ENCODE measurements around the gene LAMTOR4. TPM values are rescaled to one million over a fixed set of nuclear protein-coding genes. Genes with fewer than 3 reads are reported as not detected.

Gene LAMTOR4
- total and polyA plus RNA-seq, 10 of the 15 experiments (the other 5 are each of a cell fraction or from before 2014, with no cell fraction given) = 73.4 to 297 (median 196) TPM

DNA sequence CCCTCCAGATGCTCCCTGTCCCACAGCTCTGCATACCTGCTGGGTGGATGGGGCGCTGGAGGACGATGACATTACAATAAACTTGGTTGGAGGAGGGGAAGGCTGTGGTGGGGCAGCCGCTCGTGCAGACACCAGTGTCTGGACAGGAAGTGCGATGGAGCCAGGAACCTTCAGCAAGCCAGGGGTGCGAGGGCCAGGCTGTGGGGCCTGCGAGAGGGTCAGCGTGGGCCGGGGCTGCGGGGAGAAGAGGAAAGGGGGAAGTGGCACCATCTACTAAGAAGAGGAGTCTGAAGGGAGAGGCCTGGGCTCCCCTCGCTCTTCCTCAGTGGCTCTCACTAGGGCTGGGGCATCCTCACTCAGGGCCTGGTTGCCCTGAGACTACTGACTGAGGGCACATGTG lies 40.8 kb upstream of the LAMTOR4 start:
- Histone ChIP-seq H2AFZ (ENCODE audit: control insufficient read depth, low read depth, low read length) (no peak overlapping the region), H3K27ac (ENCODE audit: control insufficient read depth, insufficient read depth) (no peak overlapping the region), H3K9me3 (replicated peaks; ENCODE audit: control insufficient read depth, insufficient read depth, low read length) (no peaks in the 10 kb centered on the region), H4K20me1 (ENCODE audit: control insufficient read depth, insufficient read depth) (no peaks in the 10 kb centered on the region), H3K27me3 (replicated peaks in 1 of 2; ENCODE audit: control insufficient read depth in 2 of 2, insufficient read depth in 2 of 2, low read length in 1 of 2) (no peaks in the 10 kb centered on the region), H3K4me2 (ENCODE audit: control insufficient read depth, insufficient read depth) (no peak overlapping the region), H3K36me3 (ENCODE audit: control insufficient read depth in 2 of 2, insufficient read depth in 2 of 2, low read length in 1 of 2) (peaks cover 5 to 9% of the 10 kb centered on the region in 2 experiments; a peak in 3 of 4 replicates), H3K4me3 (no peak overlapping the region), H3K4me1 (ENCODE audit: control insufficient read depth, insufficient read depth, low read length) (no peaks in the 10 kb centered on the region), H3K9ac (ENCODE audit: control insufficient read depth, insufficient read depth, low read length) (no peak overlapping the region), H3K79me2 (ENCODE audit: control insufficient read depth, insufficient read depth, low read length) (no peaks in the 10 kb centered on the region)
- intact Hi-C loops (cut with micrococcal nuclease; ENCODE audit: unreplicated experiment) = no loop called here
- in situ Hi-C loops (cut with MboI) = no loop called here
- POLR2A ChIA-PET = no interaction called here
- no peak for DNase-seq (ENCODE audit: low read depth, low spot score)
- ATAC-seq = no peak
- SMC1A ChIA-PET (ENCODE audit: uncharacterized antibody, unreplicated experiment) = no interaction called here
- CTCF ChIA-PET = no interaction called here
- 70% methylated on average over 11 of the region's 11 CpGs for WGBS (ENCODE audit: insufficient coverage, insufficient replicate concordance, low lambda C conversion rate, missing lambda C conversion rate)
- RAD21 ChIA-PET (ENCODE audit: unreplicated experiment) = no interaction called here
- TF ChIP-seq, protein P1, sequence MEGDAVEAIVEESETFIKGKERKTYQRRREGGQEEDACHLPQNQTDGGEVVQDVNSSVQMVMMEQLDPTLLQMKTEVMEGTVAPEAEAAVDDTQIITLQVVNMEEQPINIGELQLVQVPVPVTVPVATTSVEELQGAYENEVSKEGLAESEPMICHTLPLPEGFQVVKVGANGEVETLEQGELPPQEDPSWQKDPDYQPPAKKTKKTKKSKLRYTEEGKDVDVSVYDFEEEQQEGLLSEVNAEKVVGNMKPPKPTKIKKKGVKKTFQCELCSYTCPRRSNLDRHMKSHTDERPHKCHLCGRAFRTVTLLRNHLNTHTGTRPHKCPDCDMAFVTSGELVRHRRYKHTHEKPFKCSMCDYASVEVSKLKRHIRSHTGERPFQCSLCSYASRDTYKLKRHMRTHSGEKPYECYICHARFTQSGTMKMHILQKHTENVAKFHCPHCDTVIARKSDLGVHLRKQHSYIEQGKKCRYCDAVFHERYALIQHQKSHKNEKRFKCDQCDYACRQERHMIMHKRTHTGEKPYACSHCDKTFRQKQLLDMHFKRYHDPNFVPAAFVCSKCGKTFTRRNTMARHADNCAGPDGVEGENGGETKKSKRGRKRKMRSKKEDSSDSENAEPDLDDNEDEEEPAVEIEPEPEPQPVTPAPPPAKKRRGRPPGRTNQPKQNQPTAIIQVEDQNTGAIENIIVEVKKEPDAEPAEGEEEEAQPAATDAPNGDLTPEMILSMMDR (IDR thresholded peaks at IDR 0.05 in 2 of 3, conservative IDR thresholded peaks at IDR 0.05 in 1 of 3; ENCODE audit: control insufficient read depth in 2 of 3, extremely low read depth in 1 of 3, insufficient read depth in 1 of 3, low read depth in 3 of 3, low read length in 3 of 3) = no peak
- TF ChIP-seq CBX5 (IDR thresholded peaks at IDR 0.05; ENCODE audit: low read depth) (no peak), MTA3 (IDR thresholded peaks at IDR 0.05; ENCODE audit: borderline replicate concordance, low read length) (no peak), ASH2L (IDR thresholded peaks at IDR 0.05; ENCODE audit: borderline replicate concordance, low read depth) (no peak), HDAC6 (IDR thresholded peaks at IDR 0.05; ENCODE audit: unreplicated experiment) (no peak), SMC3 (IDR thresholded peaks at IDR 0.05; ENCODE audit: borderline replicate concordance, low read length) (no peak)
- TF ChIP-seq, protein P2, sequence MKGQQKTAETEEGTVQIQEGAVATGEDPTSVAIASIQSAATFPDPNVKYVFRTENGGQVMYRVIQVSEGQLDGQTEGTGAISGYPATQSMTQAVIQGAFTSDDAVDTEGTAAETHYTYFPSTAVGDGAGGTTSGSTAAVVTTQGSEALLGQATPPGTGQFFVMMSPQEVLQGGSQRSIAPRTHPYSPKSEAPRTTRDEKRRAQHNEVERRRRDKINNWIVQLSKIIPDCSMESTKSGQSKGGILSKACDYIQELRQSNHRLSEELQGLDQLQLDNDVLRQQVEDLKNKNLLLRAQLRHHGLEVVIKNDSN (IDR thresholded peaks at IDR 0.05; ENCODE audit: borderline replicate concordance, extremely low read length, insufficient read depth, low read depth, low read length) = no peak
- no TSS peak for BruUV-seq (replicated peaks)
- FAIRE-seq = no peak

Data from GM12878 (cell line).